HepG2 (cell line): ENCODE results near the gene TJAP1. TPM values are rescaled to one million over a fixed set of nuclear protein-coding genes. Genes with fewer than 3 reads are reported as not detected.
A peak's percentile ranks its signal among the peaks of the same experiment; 100 is the strongest.

Source experiments
- CBFB ChIP-seq: sonication (generic); formaldehyde crosslinking; IDR thresholded peaks from 2 replicates; pipeline ENCODE4 v1.4.0; 2020; ENCODE audit warnings: missing genetic modification reagents
- CBX2 ChIP-seq, 2 experiments: fragments of 200-600 bp in 1 of 2; sonication (generic); formaldehyde crosslinking in 1 of 2; IDR thresholded peaks; 2 replicates each; pipeline versions ENCODE4 v1.7.0 to v1.8.1; 2018 to 2022; ENCODE audit warnings: low read depth in 2 of 2, low read length in 1 of 2, mild to moderate bottlenecking in 1 of 2, missing genetic modification reagents in 1 of 2
- CENPBD1 ChIP-seq: sonication (generic); formaldehyde crosslinking; IDR thresholded peaks from 2 replicates; pipeline ENCODE4 v1.8.0; 2022; ENCODE audit warnings: missing genetic modification reagents, low read depth, mild to moderate bottlenecking, borderline replicate concordance
- CREBL2 ChIP-seq: sonication (generic); formaldehyde crosslinking; IDR thresholded peaks from 2 replicates; pipeline ENCODE4 v1.8.1; 2023; ENCODE audit warnings: missing genetic modification reagents, mild to moderate bottlenecking, borderline replicate concordance
- FOXO1 ChIP-seq: sonication (generic); formaldehyde crosslinking; IDR thresholded peaks from 2 replicates; pipeline ENCODE4 v1.4.0; 2020; ENCODE audit warnings: missing genetic modification reagents
- HNF1A ChIP-seq, 2 experiments: sonication (generic) in 1 of 2; formaldehyde crosslinking in 1 of 2; IDR thresholded peaks; 2 replicates each; pipeline versions ENCODE4 v1.4.0 to v1.6.1; 2016 to 2020; ENCODE audit warnings: borderline replicate concordance in 1 of 2, low read depth in 1 of 2, mild to moderate bottlenecking in 1 of 2, missing genetic modification reagents in 1 of 2
- HOXD1 ChIP-seq: sonication (generic); formaldehyde crosslinking; IDR thresholded peaks from 2 replicates; pipeline ENCODE4 v1.5.0; 2020; ENCODE audit warnings: missing genetic modification reagents
- MIER3 ChIP-seq: IDR thresholded peaks from 2 replicates; pipeline ENCODE4 v1.6.1; 2016; ENCODE audit warnings: missing compliant biosample characterization, borderline replicate concordance
- MYNN ChIP-seq: sonication (generic); formaldehyde crosslinking; IDR thresholded peaks from 2 replicates; pipeline ENCODE4 v1.4.0; 2020; ENCODE audit warnings: mild to moderate bottlenecking, low read depth, missing genetic modification reagents
- NBN ChIP-seq: fragments of 450-650 bp; conservative IDR thresholded peaks from 2 replicates; pipeline ENCODE4 v1.6.1; 2017
- PCBP2 ChIP-seq: fragments of 200-400 bp; formaldehyde crosslinking; optimal IDR thresholded peaks from 2 replicates; pipeline ENCODE3; 2018; ENCODE audit warnings: low read length, low read depth; ENCODE audit not compliant: poor library complexity, severe bottlenecking
- PHB2 ChIP-seq: fragments of 450-650 bp; IDR thresholded peaks from 2 replicates; pipeline ENCODE4 v1.6.1; 2018; ENCODE audit not compliant: partially characterized antibody
- PLRG1 ChIP-seq: fragments of 450-650 bp; conservative IDR thresholded peaks from 2 replicates; pipeline ENCODE4 v1.6.1; 2016
- RORA ChIP-seq: sonication (generic); formaldehyde crosslinking; IDR thresholded peaks from 2 replicates; pipeline ENCODE4 v1.5.0; 2020; ENCODE audit warnings: mild to moderate bottlenecking, missing genetic modification reagents, moderate library complexity
- SETDB1 ChIP-seq: sonication (generic); formaldehyde crosslinking; IDR thresholded peaks from 2 replicates; pipeline ENCODE4 v1.5.1; 2020; ENCODE audit warnings: missing genetic modification reagents, mild to moderate bottlenecking, borderline replicate concordance
- SMAD9 ChIP-seq: sonication (generic); formaldehyde crosslinking; IDR thresholded peaks from 2 replicates; pipeline ENCODE4 v1.5.1; 2020; ENCODE audit warnings: mild to moderate bottlenecking, missing genetic modification reagents
- SNAPC2 ChIP-seq: sonication (generic); formaldehyde crosslinking; IDR thresholded peaks from 2 replicates; pipeline ENCODE4 v1.8.1; 2022; ENCODE audit warnings: mild to moderate bottlenecking, missing genetic modification reagents
- SOX13 ChIP-seq, 3 experiments: fragments of 450-650 bp in 1 of 3; sonication (generic) in 1 of 3; formaldehyde crosslinking in 1 of 3; IDR thresholded peaks in 2 of 3; conservative IDR thresholded peaks in 1 of 3; 2 replicates each; pipeline versions ENCODE4 v1.5.0 to v1.6.1; 2016 to 2020; ENCODE audit warnings: antibody characterized with exemption in 1 of 3, mild to moderate bottlenecking in 1 of 3, missing compliant biosample characterization in 1 of 3, missing genetic modification reagents in 1 of 3, moderate library complexity in 1 of 3
- ZEB1 ChIP-seq: IDR thresholded peaks from 2 replicates; pipeline ENCODE4 v1.6.1; 2012; ENCODE audit warnings: mild to moderate bottlenecking, low read depth, inconsistent platforms; ENCODE audit not compliant: insufficient replicate concordance
- ZFP36L2 ChIP-seq: sonication (generic); formaldehyde crosslinking; IDR thresholded peaks from 2 replicates; pipeline ENCODE4 v1.4.0; 2020; ENCODE audit warnings: missing genetic modification reagents
- ZMAT3 ChIP-seq: sonication (generic); formaldehyde crosslinking; conservative IDR thresholded peaks from 2 replicates; pipeline ENCODE4 v1.7.0; 2021; ENCODE audit warnings: missing genetic modification reagents
- ZMYM2 ChIP-seq: sonication (generic); formaldehyde crosslinking; IDR thresholded peaks from 2 replicates; pipeline ENCODE4 v1.8.0; 2022; ENCODE audit warnings: mild to moderate bottlenecking, missing genetic modification reagents
- ZNF546 ChIP-seq: sonication (generic); formaldehyde crosslinking; conservative IDR thresholded peaks from 2 replicates; pipeline ENCODE4 v1.8.1; 2023; ENCODE audit warnings: mild to moderate bottlenecking, missing genetic modification reagents
- ZNF570 ChIP-seq: sonication (generic); formaldehyde crosslinking; IDR thresholded peaks from 2 replicates; pipeline ENCODE4 v1.4.0; 2020; ENCODE audit warnings: mild to moderate bottlenecking, missing genetic modification reagents, borderline replicate concordance
- ZNF619 ChIP-seq: sonication (generic); formaldehyde crosslinking; IDR thresholded peaks from 2 replicates; pipeline ENCODE4 v1.4.0; 2020; ENCODE audit warnings: mild to moderate bottlenecking, missing genetic modification reagents
- ZNF773 ChIP-seq: sonication (generic); formaldehyde crosslinking; IDR thresholded peaks from 2 replicates; pipeline ENCODE4 v1.4.0; 2020; ENCODE audit warnings: missing genetic modification reagents, borderline replicate concordance
- polyA plus RNA-seq, 8 experiments: library from polyadenylated mRNA; depleted of rRNA in 3 of 8; stranded (reverse) in 7 of 8; unstranded in 1 of 8; fragments of >200 nt; fragmentation: Illumina TruSeq in 4 of 8; extraction: Trizol in 4 of 8; gene quantifications; 2 replicates each; pipeline versions ENCODE4 v1.2.1 to v1.2.3, GENCODE V29; 2011 to 2016; ENCODE audit warnings: low read depth in 4 of 8, missing spikeins in 1 of 8, mixed read lengths in 1 of 8; ENCODE audit not compliant: insufficient read depth in 1 of 8
- total RNA-seq, 5 experiments: library from RNA; depleted of rRNA; stranded (reverse); fragments of >200 nt; fragmentation: Illumina TruSeq; extraction: Trizol; gene quantifications; 2 replicates each; pipeline ENCODE4 v1.2.3, GENCODE V29; 2016; ENCODE audit warnings: low read depth in 1 of 5

Gene TJAP1
- total and polyA plus RNA-seq, 2 of the 13 experiments (the other 11 are each of a cell fraction or from before 2014, with no cell fraction given), result 15.7 to 41.6 TPM

- TF ChIP-seq ZMAT3 (CRISPR knock-in tag), result no peak
- peak; percentile 72; the same call in 1 of the 2 replicates for TF ChIP-seq CBFB (CRISPR knock-in tag)
- TF ChIP-seq SOX13 (IDR thresholded peaks at IDR 0.05), result no peak
- TF ChIP-seq SOX13 (CRISPR knock-in tag; conservative IDR thresholded peaks at IDR 0.05 in 1 of 2, IDR thresholded peaks at IDR 0.05 in 1 of 2), result peak in 1 of 2 experiments; percentile 48; a peak in 1 of 4 replicates
- no peak for TF ChIP-seq PLRG1
- no peak for TF ChIP-seq ZNF773 (CRISPR knock-in tag)
- TF ChIP-seq HOXD1 (CRISPR knock-in tag), result 0 out of 2 replicates have a peak, but pooled peaks have one; percentile 21
- no peak for TF ChIP-seq PHB2
- TF ChIP-seq SETDB1, result no peak
- no peak for TF ChIP-seq CREBL2 (CRISPR knock-in tag)
- no peak for TF ChIP-seq NBN
- no peak for TF ChIP-seq ZFP36L2 (CRISPR knock-in tag)
- no peak for TF ChIP-seq ZMYM2 (CRISPR knock-in tag)
- TF ChIP-seq RORA (CRISPR knock-in tag), result no peak
- TF ChIP-seq SNAPC2, result no peak; the same call in 1 of the 2 replicates
- TF ChIP-seq SMAD9 (CRISPR knock-in tag), result no peak
- TF ChIP-seq ZNF570 (CRISPR knock-in tag), result no peak
- TF ChIP-seq PCBP2, result no peak
- no peak for TF ChIP-seq MYNN (CRISPR knock-in tag)
- no peak for TF ChIP-seq CBX2 (IDR thresholded peaks at IDR 0.05; ENCODE audit: low read depth, low read length)
- TF ChIP-seq CBX2 (CRISPR knock-in tag; IDR thresholded peaks at IDR 0.05; ENCODE audit: low read depth), result no peak
- no peak for TF ChIP-seq ZEB1
- no peak; the same call in 1 of the 2 replicates for TF ChIP-seq MIER3 (CRISPR knock-in tag)
- TF ChIP-seq ZNF619 (CRISPR knock-in tag), result no peak
- no peak for TF ChIP-seq CENPBD1 (CRISPR knock-in tag)
- TF ChIP-seq ZNF546 (CRISPR knock-in tag), result no peak
- peak; percentile 64 for TF ChIP-seq FOXO1 (CRISPR knock-in tag)
- TF ChIP-seq HNF1A (IDR thresholded peaks at IDR 0.05; ENCODE audit: low read depth), result no peak
- no peak for TF ChIP-seq HNF1A (CRISPR knock-in tag; IDR thresholded peaks at IDR 0.05; ENCODE audit: borderline replicate concordance)
Observed at GRCh38 chr6:43496370-43497128, 19.2 kb downstream of the TJAP1 start (continued).
